ENCODE data around the gene RABGAP1L. TPM values are rescaled to one million over a fixed set of nuclear protein-coding genes. Genes with fewer than 3 reads are reported as not detected.

RABGAP1L gene
- total RNA-seq, 4 donors from 2014 or later: 48.2 to 102 (median 59.1) TPM

GRCh38 chr1:174656409-174657059 lies 497.2 kb downstream of the RABGAP1L start:
- no peaks in the 10 kb centered on the region for H3K27me3 ChIP-seq
- DNase-seq (ENCODE audit: low spot score in 2 of 2): no peak
- WGBS: 63% methylated on average over 1 of the region's 1 CpG

GRCh38 chr1:174657411-174657810 lies 498.1 kb downstream of the RABGAP1L start:
- Histone ChIP-seq H3K36me3 (no peaks in the 10 kb centered on the region), H3K9me3 (no peaks in the 10 kb centered on the region), H3K4me3 (no peak overlapping the region), H3K27ac (no peak overlapping the region), H3K27me3 (no peaks in the 10 kb centered on the region), H3K4me1 (no peaks in the 10 kb centered on the region)
- TF ChIP-seq EP300 (IDR thresholded peaks at IDR 0.05) (no peak), POLR2AphosphoS5 (IDR thresholded peaks at IDR 0.05) (no peak), POLR2A (IDR thresholded peaks at IDR 0.05) (no peak), CTCF (IDR thresholded peaks at IDR 0.05) (no peak)
- DNase-seq (ENCODE audit: low spot score in 2 of 2): no peak

More at GRCh38 chr1:174656409-174657059, 497.2 kb downstream of the RABGAP1L start:
- Histone ChIP-seq H3K27ac (no peak overlapping the region), H3K36me3 (no peaks in the 10 kb centered on the region), H3K9me3 (no peaks in the 10 kb centered on the region), H3K4me1 (no peaks in the 10 kb centered on the region), H3K4me3 (no peak overlapping the region)
- TF ChIP-seq CTCF (IDR thresholded peaks at IDR 0.05): no peak
- no peak for TF ChIP-seq POLR2A (IDR thresholded peaks at IDR 0.05)
- TF ChIP-seq POLR2AphosphoS5 (IDR thresholded peaks at IDR 0.05): no peak
- TF ChIP-seq EP300 (IDR thresholded peaks at IDR 0.05): no peak

- Histone ChIP-seq H3K27ac (no peak overlapping the region), H3K4me3 (no peak overlapping the region), H3K9me3 (no peaks in the 10 kb centered on the region), H3K4me1 (no peaks in the 10 kb centered on the region), H3K27me3 (no peaks in the 10 kb centered on the region), H3K36me3 (no peaks in the 10 kb centered on the region)
- TF ChIP-seq POLR2A (IDR thresholded peaks at IDR 0.05) (no peak), EP300 (IDR thresholded peaks at IDR 0.05) (no peak), POLR2AphosphoS5 (IDR thresholded peaks at IDR 0.05) (no peak), CTCF (IDR thresholded peaks at IDR 0.05) (no peak)
- no peak for DNase-seq (ENCODE audit: low spot score in 2 of 2)
- WGBS: 80% methylated on average over 1 of the region's 1 CpG
These were observed 498.6 kb downstream of the RABGAP1L start for GRCh38 chr1:174657893-174658292.

GRCh38 chr1:174659823-174660222 lies 500.5 kb downstream of the RABGAP1L start:
- 76% methylated on average over 3 of the region's 3 CpGs for WGBS
- H3K27me3 ChIP-seq: no peaks in the 10 kb centered on the region
- H3K4me3 ChIP-seq: no peak overlapping the region
- no peaks in the 10 kb centered on the region for H3K9me3 ChIP-seq
- no peak for TF ChIP-seq POLR2AphosphoS5 (IDR thresholded peaks at IDR 0.05)
- TF ChIP-seq POLR2A (IDR thresholded peaks at IDR 0.05): no peak
- TF ChIP-seq CTCF (IDR thresholded peaks at IDR 0.05): no peak
- TF ChIP-seq EP300 (IDR thresholded peaks at IDR 0.05): no peak
- no peaks in the 10 kb centered on the region for H3K4me1 ChIP-seq
- H3K27ac ChIP-seq: no peak overlapping the region
- no peaks in the 10 kb centered on the region for H3K36me3 ChIP-seq
- DNase-seq (ENCODE audit: low spot score in 2 of 2): no peak

- TF ChIP-seq POLR2A (IDR thresholded peaks at IDR 0.05) (no peak), POLR2AphosphoS5 (IDR thresholded peaks at IDR 0.05) (no peak), EP300 (IDR thresholded peaks at IDR 0.05) (no peak), CTCF (IDR thresholded peaks at IDR 0.05) (no peak)
- WGBS: 97% methylated on average over 1 of the region's 1 CpG
- no peak for DNase-seq (ENCODE audit: low spot score in 2 of 2)
These were observed 501.2 kb downstream of the RABGAP1L start for GRCh38 chr1:174660476-174660875.

More at GRCh38 chr1:174660476-174660875, 501.2 kb downstream of the RABGAP1L start:
- Histone ChIP-seq H3K27ac (no peak overlapping the region), H3K4me3 (no peak overlapping the region), H3K4me1 (no peaks in the 10 kb centered on the region), H3K27me3 (no peaks in the 10 kb centered on the region), H3K36me3 (no peaks in the 10 kb centered on the region), H3K9me3 (no peaks in the 10 kb centered on the region)
